GM06990 (cell line): ENCODE data around the gene RARG.
A peak's percentile ranks its signal among the peaks of the same experiment; 100 is the strongest.

Experiments used
- DNase-seq: peaks from one replicate; pipeline ENCODE4 v3.0.0-alpha.2; 2011; ENCODE audit not compliant: insufficient read length; ENCODE audit errors: extremely low read depth
- H3K27me3 ChIP-seq: replicated peaks from 2 replicates; pipeline ENCODE4 v1.6.0; 2011; ENCODE audit warnings: low read length; ENCODE audit not compliant: control insufficient read depth, insufficient read depth
- H3K36me3 ChIP-seq: 2 replicates; pipeline ENCODE4 v1.5.1; 2011; ENCODE audit warnings: low read length; ENCODE audit not compliant: control insufficient read depth, insufficient read depth
- H3K4me3 ChIP-seq: replicated peaks from 2 replicates; pipeline ENCODE4 v1.5.1; 2011; ENCODE audit warnings: low read depth, mild to moderate bottlenecking, control low read depth, low read length
- CTCF ChIP-seq: IDR thresholded peaks from 2 replicates; pipeline ENCODE4 v1.5.1; 2011; ENCODE audit warnings: low read length, control low read depth, mild to moderate bottlenecking, inconsistent platforms; ENCODE audit not compliant: insufficient read depth, poor library complexity, severe bottlenecking

Gene RARG

GRCh38 chr12:53274445-53274844 lies 42.4 kb upstream of the RARG start:
- peaks cover 28% of the 10 kb centered on the region for H3K36me3 ChIP-seq
- no peaks in the 10 kb centered on the region for H3K27me3 ChIP-seq
- DNase-seq, result no peak
- TF ChIP-seq CTCF, result no peak
- no peak overlapping the region for H3K4me3 ChIP-seq

GRCh38 chr12:53268630-53269562 lies 36.9 kb upstream of the RARG start:
- H3K36me3 ChIP-seq, result peaks cover 13% of the 10 kb centered on the region
- H3K27me3 ChIP-seq, result no peaks in the 10 kb centered on the region
- peak overlapping the region; percentile 73 for H3K4me3 ChIP-seq
- no peak for DNase-seq
- TF ChIP-seq CTCF, result no peak

GRCh38 chr12:53267999-53268629 lies 36.1 kb upstream of the RARG start, which contains the start of gene ESPL1:
Gene ESPL1, plus strand, starts transcription at chr12:53268299. Its CDS starts 468 bp downstream, at chr12:53268767.
- DNase-seq, result peak; percentile 97
- TF ChIP-seq CTCF, result peak; percentile 49
- no peaks in the 10 kb centered on the region for H3K27me3 ChIP-seq

GRCh38 chr12:53267306-53267998 lies 35.4 kb upstream of the RARG start:
- DNase-seq, result no peak
- TF ChIP-seq CTCF, result no peak
- H3K27me3 ChIP-seq, result no peaks in the 10 kb centered on the region
- H3K4me3 ChIP-seq, result peak overlapping the region; percentile 73
- H3K36me3 ChIP-seq, result peaks cover 12% of the 10 kb centered on the region

More at GRCh38 chr12:53267999-53268629, 36.1 kb upstream of the RARG start, which contains the start of gene ESPL1:
- Histone ChIP-seq H3K36me3 (peaks cover 13% of the 10 kb centered on the region), H3K4me3 (peak within 1 kb of the TSS; percentile 73)

GRCh38 chr12:53265783-53266182 lies 33.8 kb upstream of the RARG start:
- peaks cover 10% of the 10 kb centered on the region for H3K36me3 ChIP-seq
- no peak for DNase-seq
- no peak overlapping the region for H3K4me3 ChIP-seq
- no peaks in the 10 kb centered on the region for H3K27me3 ChIP-seq
- TF ChIP-seq CTCF, result no peak
